ENCODE data around the gene RYR2.

Gene RYR2

DNA sequence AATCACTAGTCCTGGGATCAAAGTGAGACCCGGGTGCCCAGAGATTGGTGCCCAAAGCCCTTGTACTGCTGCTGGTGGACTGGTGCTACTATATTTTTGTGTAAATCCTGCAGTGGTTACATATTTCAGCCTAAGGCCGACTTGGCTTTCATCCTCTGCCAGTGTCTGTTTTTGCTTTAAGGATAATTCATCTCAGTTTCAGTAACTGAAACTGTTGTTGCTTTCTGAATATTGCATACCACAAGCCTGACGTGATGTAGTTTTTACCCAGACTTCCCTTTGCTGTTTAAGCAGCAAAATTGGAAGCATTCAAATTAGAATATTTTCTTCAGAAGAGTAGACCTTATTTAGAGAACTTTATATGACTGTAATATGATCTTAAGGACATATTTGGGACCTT, 341.8 kb downstream of the RYR2 start:
- FAIRE-seq, result no peak

DNA sequence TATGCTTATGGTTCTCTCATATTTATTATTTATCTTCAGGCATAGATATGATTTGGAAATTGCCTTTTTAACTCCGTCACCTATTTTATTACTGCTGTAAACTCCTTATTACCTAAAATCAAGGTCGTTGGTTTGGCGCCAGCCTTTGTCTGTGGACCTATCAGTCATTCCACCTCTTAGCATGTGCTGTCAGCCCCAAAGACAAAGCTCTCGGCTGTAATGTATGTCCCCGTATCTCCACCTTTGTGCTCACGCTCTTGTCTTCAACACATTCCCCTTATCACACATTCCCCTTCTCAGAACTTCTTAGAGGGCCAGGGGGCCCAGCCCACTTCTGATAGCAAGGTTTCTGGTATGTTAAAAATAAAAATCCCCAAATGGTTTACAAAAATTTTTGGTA, 342.2 kb downstream of the RYR2 start:
- no peak for FAIRE-seq

GRCh38 chr1:237386362-237387143, 344.6 kb downstream of the RYR2 start:
- FAIRE-seq, result peak; percentile 98

- no peak for FAIRE-seq
Observed at GRCh38 chr1:237387144-237387505, 345.1 kb downstream of the RYR2 start.

DNA sequence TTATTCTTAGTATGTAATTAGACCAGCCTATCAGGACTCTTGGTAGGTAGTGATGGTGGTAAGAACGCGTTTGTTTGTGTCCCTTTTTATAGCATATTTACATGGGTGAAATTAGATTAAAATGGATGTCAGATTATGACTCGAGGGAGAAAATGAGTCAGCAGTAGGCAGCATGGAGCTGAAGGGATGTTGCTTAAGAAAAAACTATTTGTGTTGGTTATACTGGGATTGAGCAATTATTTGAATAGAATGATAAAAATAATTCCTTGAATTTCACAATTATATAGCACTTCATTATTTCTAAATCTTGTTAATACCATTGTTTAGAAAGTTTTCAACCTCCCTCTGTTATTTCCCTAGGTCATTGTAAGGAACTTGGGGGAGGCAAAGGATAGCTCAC, 348.8 kb downstream of the RYR2 start:
- FAIRE-seq, result no peak

DNA sequence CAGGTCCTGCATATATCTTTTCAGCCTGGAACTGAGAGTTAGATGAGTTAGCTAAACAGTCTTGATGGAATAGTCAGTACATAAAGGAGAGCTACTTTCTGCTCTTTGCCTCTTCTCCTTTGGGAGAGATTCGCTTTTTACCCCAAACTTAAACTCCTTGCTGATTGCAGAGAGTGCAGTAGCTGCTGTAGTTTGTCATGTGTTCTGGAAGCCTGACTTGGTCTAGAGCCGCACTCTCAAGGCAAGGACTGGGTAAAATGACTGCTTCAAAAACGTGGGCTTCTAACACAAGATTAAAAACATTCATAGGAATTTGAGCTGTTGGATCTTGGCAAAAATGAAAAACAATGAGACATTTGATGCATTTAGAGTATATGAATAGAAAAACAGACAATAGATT, 351.6 kb downstream of the RYR2 start:
- FAIRE-seq, result no peak

GRCh38 chr1:237394281-237394680, 352.3 kb downstream of the RYR2 start:
- no peak for FAIRE-seq

DNA sequence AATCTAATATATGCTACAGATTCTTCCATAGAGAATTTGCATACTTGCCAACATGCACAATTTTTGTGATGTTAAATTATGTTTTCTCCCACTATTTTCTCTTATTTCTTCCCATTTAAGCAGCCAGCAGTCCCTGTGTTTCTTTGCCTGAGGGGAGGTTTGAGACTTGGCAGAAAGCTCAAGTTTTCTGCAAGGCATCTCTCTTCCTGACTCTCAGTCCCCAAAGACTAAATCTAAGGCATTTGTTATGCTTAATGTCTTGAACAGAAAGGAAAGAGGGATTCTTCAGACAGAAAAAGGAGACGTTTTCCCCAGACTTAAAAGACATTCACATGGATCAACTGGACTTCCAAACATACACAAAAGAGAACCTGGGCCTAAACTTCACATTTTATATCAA, 354.4 kb downstream of the RYR2 start:
- FAIRE-seq, result no peak

DNA sequence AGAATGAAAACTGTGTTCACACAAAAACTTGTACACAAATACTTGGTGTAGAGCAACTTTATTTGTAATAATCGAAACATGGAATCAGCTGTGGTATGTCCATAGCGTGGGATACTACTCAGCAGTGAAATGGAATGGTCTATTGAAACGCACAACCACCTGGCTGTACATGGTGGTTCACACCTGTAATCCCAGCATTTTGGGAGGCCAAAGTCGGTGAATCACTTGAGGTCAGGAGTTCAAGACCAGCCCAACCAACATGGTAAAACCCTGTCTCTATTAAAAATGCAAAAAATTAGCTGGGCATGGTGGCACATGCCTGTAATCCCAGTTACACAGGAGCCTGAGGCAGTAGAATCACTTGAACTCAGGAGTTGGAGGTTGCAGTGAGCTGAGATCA, 356.8 kb downstream of the RYR2 start:
- FAIRE-seq, result no peak

- no peak for FAIRE-seq
Observed at GRCh38 chr1:237405912-237406311, 363.9 kb downstream of the RYR2 start.

- FAIRE-seq, result no peak
Observed at GRCh38 chr1:237411621-237412020, 369.6 kb downstream of the RYR2 start.

DNA sequence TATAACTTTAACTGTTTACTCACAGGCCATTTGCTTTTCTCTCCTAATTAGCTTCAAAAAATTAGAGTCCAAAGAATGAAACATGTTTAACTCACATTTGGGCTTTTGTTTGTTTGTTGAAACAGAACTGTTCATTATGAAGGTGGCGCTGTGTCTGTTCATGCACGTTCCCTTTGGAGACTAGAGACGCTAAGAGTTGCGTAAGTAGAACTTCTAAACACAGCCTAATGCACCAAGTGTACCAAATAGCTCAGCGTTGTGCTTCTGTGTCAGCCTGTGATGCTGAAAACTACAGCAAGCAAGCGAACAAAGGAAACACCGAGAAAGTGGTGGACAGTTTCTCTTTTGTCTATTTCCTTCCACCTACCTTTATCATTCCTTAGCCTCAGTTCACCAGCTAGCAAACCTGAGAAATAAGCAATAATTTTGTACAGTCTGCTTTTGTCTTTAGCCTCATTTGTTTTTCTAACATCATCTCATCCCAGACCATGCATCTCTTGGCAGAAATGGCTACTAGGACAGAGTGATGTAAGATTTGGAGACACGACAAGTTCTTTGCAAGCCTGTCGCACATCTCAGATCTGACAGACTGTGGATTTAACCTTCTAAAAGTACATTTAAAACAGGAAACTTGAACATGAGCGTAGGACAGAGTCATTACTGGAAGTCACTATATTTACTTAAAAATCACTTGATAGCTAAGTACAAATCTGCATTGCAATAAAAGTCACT, 375.1 kb downstream of the RYR2 start:
- no peak for FAIRE-seq

DNA sequence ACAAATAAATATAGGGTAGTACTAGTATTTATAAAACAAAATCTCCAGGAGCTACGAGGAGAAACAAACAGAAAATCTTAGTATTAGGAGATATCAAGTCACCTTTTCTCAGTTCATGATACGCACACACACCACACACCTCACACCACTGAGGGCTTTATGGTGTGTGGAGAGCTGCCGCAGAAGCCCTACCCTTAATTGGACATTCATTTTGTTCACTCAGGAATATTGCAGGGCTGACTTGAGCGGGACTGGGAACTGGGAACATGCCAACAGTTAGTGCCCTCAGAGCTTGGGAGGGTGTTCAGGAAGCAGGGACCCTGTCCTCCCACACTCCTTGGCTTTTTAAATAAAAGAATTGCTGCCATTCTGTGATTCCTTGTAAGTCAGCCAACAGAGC, 386.8 kb downstream of the RYR2 start:
- no peak for FAIRE-seq

DNA sequence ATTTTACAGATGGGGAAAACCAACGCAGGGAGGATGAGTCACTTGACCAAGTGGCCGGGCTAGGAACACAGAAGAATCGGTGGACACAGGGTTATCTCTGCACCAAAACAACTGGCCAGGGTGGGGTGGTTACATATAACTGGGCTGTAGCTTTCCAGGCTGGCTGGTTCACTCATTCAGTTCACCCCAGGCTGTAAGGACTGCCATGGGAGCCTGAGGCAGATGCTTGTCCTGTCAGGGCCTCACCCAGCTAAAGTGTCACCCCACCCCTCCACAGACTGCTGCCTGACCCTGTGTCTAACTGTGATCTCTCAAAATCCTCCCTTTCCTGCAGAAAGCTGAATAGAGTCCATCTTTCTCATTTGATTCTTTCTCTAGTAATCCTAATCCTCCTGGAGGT, 387.3 kb downstream of the RYR2 start:
- FAIRE-seq, result no peak

DNA sequence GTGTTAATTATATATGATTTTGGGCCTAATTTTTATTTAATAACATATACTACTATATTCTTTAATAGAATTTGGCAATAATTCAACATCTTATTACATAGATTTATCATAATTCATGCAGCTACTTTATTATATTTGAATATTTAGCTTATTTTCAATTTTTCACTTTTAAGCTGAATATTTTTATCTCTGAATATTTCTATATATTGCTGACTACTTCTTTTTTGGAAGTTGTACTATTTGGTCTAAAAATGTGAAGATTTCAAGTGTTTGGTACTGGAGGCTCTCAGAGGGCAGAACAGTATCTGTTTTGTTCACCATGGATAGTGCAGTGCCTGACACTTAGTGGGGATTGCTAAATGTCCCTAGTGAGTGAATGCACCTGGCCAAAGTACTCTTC, 389.5 kb downstream of the RYR2 start:
- peak; percentile 65 for FAIRE-seq

- no peak for FAIRE-seq
Observed at GRCh38 chr1:237440346-237440745, 398.4 kb downstream of the RYR2 start.

- no peak for FAIRE-seq
Observed at GRCh38 chr1:237444120-237444790, 402.3 kb downstream of the RYR2 start.

DNA sequence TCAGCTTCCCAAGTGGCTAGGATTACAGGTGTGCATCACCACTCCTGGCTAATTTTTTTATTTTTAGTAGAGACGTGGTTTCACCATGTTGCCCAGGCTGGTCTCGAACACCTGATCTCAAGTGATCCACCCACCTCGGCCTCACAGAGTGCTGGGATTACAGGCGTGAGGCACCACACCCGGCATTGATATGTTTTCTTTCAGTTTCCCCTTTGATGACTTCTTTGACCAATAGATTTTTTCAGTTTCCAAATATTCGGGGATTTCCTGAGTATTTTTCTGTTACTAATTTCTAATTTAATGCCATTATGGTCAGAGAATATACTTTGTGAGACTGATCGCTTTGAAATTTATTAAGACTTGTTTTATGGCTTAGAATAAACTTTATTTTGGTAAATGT, 406.1 kb downstream of the RYR2 start:
- FAIRE-seq, result no peak

- FAIRE-seq, result no peak
Observed at GRCh38 chr1:237457573-237457972, 415.6 kb downstream of the RYR2 start.

- FAIRE-seq, result no peak
Observed at GRCh38 chr1:237467320-237467719, 425.3 kb downstream of the RYR2 start.

GRCh38 chr1:237470712-237471338, 428.8 kb downstream of the RYR2 start:
- no peak for FAIRE-seq

GRCh38 chr1:237471377-237471776, 429.4 kb downstream of the RYR2 start:
- no peak for FAIRE-seq

DNA sequence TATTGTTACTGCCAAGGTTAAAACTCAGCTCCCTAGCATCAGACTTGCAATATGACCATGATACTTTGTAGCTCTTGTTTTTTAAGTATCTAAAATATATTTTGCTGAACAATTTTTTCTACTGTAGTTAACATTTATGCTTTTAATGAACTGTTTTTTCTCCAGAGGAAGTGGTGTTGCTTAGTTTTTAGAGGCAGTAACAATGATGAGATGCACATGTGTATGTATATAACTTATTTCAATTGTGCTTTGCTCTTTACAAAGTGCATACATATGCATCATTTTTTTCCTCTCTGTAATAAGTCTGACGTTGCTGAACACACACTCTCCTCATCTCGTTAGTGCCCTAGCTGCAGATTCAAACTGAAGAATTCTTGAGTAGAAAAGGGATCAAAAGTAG, 430.0 kb downstream of the RYR2 start:
- FAIRE-seq, result no peak

DNA sequence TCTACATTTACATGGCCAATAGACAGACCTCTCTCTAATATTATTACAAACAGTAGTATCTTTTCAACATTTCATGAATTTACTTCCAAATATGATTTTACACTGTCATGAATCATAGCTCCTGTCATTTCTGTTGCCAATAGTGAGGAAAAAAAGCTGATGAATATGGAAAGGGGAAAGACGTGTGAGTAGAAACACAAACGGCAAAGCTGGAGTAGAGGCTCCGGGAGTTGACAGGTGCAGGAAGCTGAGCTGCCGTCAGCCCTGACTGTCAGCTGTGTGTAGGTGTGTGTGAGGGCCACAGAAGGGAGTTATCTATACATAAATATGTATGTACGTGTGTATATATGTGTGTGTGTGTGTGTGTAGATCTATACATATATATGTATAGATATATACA, 431.9 kb downstream of the RYR2 start:
- no peak for FAIRE-seq

All from TTC549 (cell line).